ENCODE data around the gene MBD4. TPM values are rescaled to one million over a fixed set of nuclear protein-coding genes. Genes with fewer than 3 reads are reported as not detected.

MBD4 gene
- total RNA-seq, 1 experiment from 2014 or later, result 15.7 TPM

GRCh38 chr3:129418041-129418973 is 21.4 kb downstream of the MBD4 start (continued):
- TF ChIP-seq CTCF (IDR thresholded peaks at IDR 0.05 in 2 of 3, conservative IDR thresholded peaks at IDR 0.05 in 1 of 3; ENCODE audit: borderline replicate concordance in 1 of 3, insufficient read depth in 1 of 3, low read depth in 2 of 3, low read length in 2 of 3) (no peak), ELF1 (IDR thresholded peaks at IDR 0.05; ENCODE audit: borderline replicate concordance, low read depth) (no peak), SIN3A (IDR thresholded peaks at IDR 0.05; ENCODE audit: low read depth) (no peak), EGR1 (IDR thresholded peaks at IDR 0.05; ENCODE audit: low read depth) (no peak)

GRCh38 chr3:129417326-129417725 is 22.4 kb downstream of the MBD4 start:
- Histone ChIP-seq H3K4me3 (replicated peaks in 1 of 2; ENCODE audit: low read depth in 1 of 2, low read length in 2 of 2) (no peak overlapping the region), H3K27me3 (ENCODE audit: insufficient read depth, low read length) (peaks cover 3% of the 10 kb centered on the region; the same call in 1 of the 2 replicates), H3K4me1 (ENCODE audit: control insufficient read depth in 1 of 2, insufficient read depth in 2 of 2, low read length in 2 of 2) (peaks cover 0 to 5% of the 10 kb centered on the region in 2 experiments; a peak in 1 of 4 replicates), H3K27ac (ENCODE audit: low read depth, low read length) (no peak overlapping the region), H4K20me1 (ENCODE audit: insufficient read depth) (no peaks in the 10 kb centered on the region), H3K9ac (ENCODE audit: low read length) (no peak overlapping the region), H3K9me3 (ENCODE audit: control insufficient read depth in 1 of 2, insufficient read depth in 1 of 2, low read depth in 1 of 2, low read length in 2 of 2) (no peaks in the 10 kb centered on the region), H3K4me2 (ENCODE audit: low read length) (no peak overlapping the region), H2AFZ (ENCODE audit: low read depth, low read length, poor library complexity, severe bottlenecking) (no peak overlapping the region), H3K79me2 (ENCODE audit: insufficient read depth, low read length) (no peaks in the 10 kb centered on the region), H3K9me2 (ENCODE audit: insufficient read depth) (no peaks in the 10 kb centered on the region), H3K36me3 (ENCODE audit: control insufficient read depth in 1 of 2, insufficient read depth in 2 of 2, low read length in 2 of 2) (no peaks in the 10 kb centered on the region)
- no TSS peak for BruUV-seq (replicated peaks)
- intact Hi-C loops (cut with micrococcal nuclease), result no loop called here
- CTCF ChIA-PET, result no interaction called here
- no peak for ATAC-seq
- DNase-seq (ENCODE audit: low read depth, low spot score), result no peak
- TF ChIP-seq EGR1 (IDR thresholded peaks at IDR 0.05; ENCODE audit: low read depth) (no peak), ZBTB33 (IDR thresholded peaks at IDR 0.05; ENCODE audit: extremely low read depth, insufficient replicate concordance, low read length) (no peak), SRF (IDR thresholded peaks at IDR 0.05; ENCODE audit: low read depth) (no peak)
- TF ChIP-seq, protein P1, sequence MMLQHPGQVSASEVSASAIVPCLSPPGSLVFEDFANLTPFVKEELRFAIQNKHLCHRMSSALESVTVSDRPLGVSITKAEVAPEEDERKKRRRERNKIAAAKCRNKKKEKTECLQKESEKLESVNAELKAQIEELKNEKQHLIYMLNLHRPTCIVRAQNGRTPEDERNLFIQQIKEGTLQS (IDR thresholded peaks at IDR 0.05), result no peak
- RAD21 ChIA-PET (ENCODE audit: low non-redundant PET in 1 of 2, low total read pairs in 2 of 2, uncharacterized antibody in 2 of 2, unreplicated experiment in 2 of 2), result no interaction called here
- POLR2A ChIA-PET, result no interaction called here

All from HCT116 (cell line).